PC-3 (cell line): ENCODE results near the gene CTNND2. TPM values are rescaled to one million over a fixed set of nuclear protein-coding genes. Genes with fewer than 3 reads are reported as not detected.
A peak's percentile ranks its signal among the peaks of the same experiment; 100 is the strongest.

Experiments used
- ATAC-seq: fragments of 200-7000 bp; cut with Tn5 transposase; 2 replicates; pipeline ENCODE4 v1.9.1; 2020; ENCODE audit warnings: mild to moderate bottlenecking, moderate library complexity
- BruUV-seq: library from RNA; stranded (reverse); fragments of 400-500 nt; replicated peaks from 2 replicates; lab custom pipeline; 2021; lab: Mats Ljungman, UMichigan
- CTCF ChIA-PET: fragments of 300-600 bp; sonication (Branson Sonifier 250); formaldehyde crosslinking; loops from one replicate; lab custom pipeline; 2022; ENCODE audit warnings: antibody characterized with exemption; lab: Charles Lee
- POLR2A ChIA-PET: fragments of 300-600 bp; sonication (Branson Sonifier 250); formaldehyde crosslinking; loops from one replicate; lab custom pipeline; 2022; ENCODE audit warnings: antibody characterized with exemption; ENCODE audit not compliant: unreplicated experiment; lab: Charles Lee
- DNase-seq: peaks from one replicate; pipeline ENCODE4 v3.0.0-alpha.2; 2015
- H2AFZ ChIP-seq: fragments of 300-600 bp; sonication (generic); 2 replicates; pipeline ENCODE4 v1.6.0; 2016; ENCODE audit warnings: antibody characterized with exemption, low read length
- H3F3A ChIP-seq: fragments of 300-600 bp; sonication (generic); one replicate; pipeline ENCODE4 v1.6.0; 2017; ENCODE audit warnings: antibody characterized with exemption, low read length, control low read depth, mild to moderate bottlenecking; ENCODE audit not compliant: unreplicated experiment
- H3K27ac ChIP-seq: fragments of 300-600 bp; sonication (generic); 2 replicates; pipeline ENCODE4 v1.5.1; 2016; ENCODE audit warnings: mild to moderate bottlenecking, low read length
- H3K27me3 ChIP-seq: fragments of 300-600 bp; sonication (generic); 2 replicates; pipeline ENCODE4 v1.6.1; 2016; ENCODE audit warnings: low read length, mixed read lengths
- H3K36me3 ChIP-seq: fragments of 300-600 bp; sonication (generic); 2 replicates; pipeline ENCODE4 v1.6.1; 2016; ENCODE audit warnings: low read depth, mixed run types, low read length, mixed read lengths
- H3K4me1 ChIP-seq: fragments of 300-600 bp; sonication (generic); 2 replicates; pipeline ENCODE4 v1.5.1; 2016; ENCODE audit warnings: low read length; ENCODE audit not compliant: insufficient read depth
- H3K4me2 ChIP-seq: fragments of 300-600 bp; sonication (generic); 2 replicates; pipeline ENCODE4 v1.6.0; 2016; ENCODE audit warnings: low read length
- H3K4me3 ChIP-seq: fragments of 300-600 bp; sonication (generic); 2 replicates; pipeline ENCODE4 v1.5.1; 2016; ENCODE audit warnings: mild to moderate bottlenecking, low read length, mixed read lengths
- H3K79me2 ChIP-seq: fragments of 300-600 bp; sonication (generic); 2 replicates; pipeline ENCODE4 v1.6.1; 2017; ENCODE audit warnings: low read length, mixed read lengths
- H3K9ac ChIP-seq: fragments of 300-600 bp; sonication (generic); 2 replicates; pipeline ENCODE4 v1.6.0; 2016; ENCODE audit warnings: mild to moderate bottlenecking, low read length
- H3K9me2 ChIP-seq: fragments of 300-600 bp; sonication (generic); replicated peaks from 2 replicates; pipeline ENCODE4 v1.6.1; 2016; ENCODE audit warnings: mixed run types, low read length, mixed read lengths
- H3K9me3 ChIP-seq: fragments of 300-600 bp; sonication (generic); 2 replicates; pipeline ENCODE4 v1.6.1; 2016; ENCODE audit warnings: low read length, mixed read lengths
- H4K20me1 ChIP-seq: fragments of 300-600 bp; sonication (generic); 2 replicates; pipeline ENCODE4 v1.6.1; 2016; ENCODE audit warnings: low read length, mixed read lengths
- EZH2 ChIP-seq: fragments of 300-600 bp; sonication (generic); IDR thresholded peaks from one replicate; pipeline ENCODE4 v1.6.1; 2017; ENCODE audit warnings: antibody characterized with exemption, mild to moderate bottlenecking, low read length; ENCODE audit not compliant: unreplicated experiment
- EZH2phosphoT487 ChIP-seq: fragments of 300-600 bp; sonication (generic); IDR thresholded peaks from 2 replicates; pipeline ENCODE4 v1.6.1; 2018; ENCODE audit warnings: mild to moderate bottlenecking, antibody characterized with exemption, low read length, borderline replicate concordance
- intact Hi-C: fragments of 100-400 bp; cut with micrococcal nuclease; formaldehyde crosslinking; loops from 2 replicates; pipeline ENCODE4 v1.9.0; 2023
- total RNA-seq: library from RNA; depleted of rRNA; stranded (reverse); fragments of >200 nt; gene quantifications from 2 replicates; pipeline ENCODE4 v1.2.3, GENCODE V29; 2014
- TF ChIP-seq, protein P1 (sequence below): fragments of 300-600 bp; sonication (generic); conservative IDR thresholded peaks from 2 replicates; pipeline ENCODE4 v1.5.1; 2017; ENCODE audit warnings: antibody characterized with exemption, low read depth, mild to moderate bottlenecking, low read length

The CTNND2 gene
- total RNA-seq, 1 experiment from 2014 or later, result 1.8 TPM

DNA sequence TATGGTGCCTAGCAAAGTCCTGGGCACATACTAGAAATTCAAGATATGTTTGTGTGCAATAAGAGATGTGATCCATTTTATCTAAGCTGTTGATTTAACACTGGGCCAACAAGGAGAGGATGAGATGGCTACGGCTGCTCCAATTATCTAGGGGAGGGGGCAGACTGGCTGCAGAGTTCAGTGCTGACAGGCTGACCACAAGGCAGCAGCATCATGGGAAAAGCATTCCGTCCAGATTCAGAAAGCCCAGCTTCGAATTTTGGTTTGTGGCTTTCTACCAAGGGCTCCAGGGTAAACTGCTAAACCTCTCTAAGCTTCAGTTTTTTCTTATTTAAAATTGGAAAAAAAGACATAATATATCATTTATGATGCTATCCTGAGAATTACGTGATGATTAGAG, 758.1 kb downstream of the CTNND2 start:
- Histone ChIP-seq H3F3A (no peaks in the 10 kb centered on the region), H2AFZ (no peak overlapping the region), H3K27me3 (no peaks in the 10 kb centered on the region), H3K9me3 (no peaks in the 10 kb centered on the region), H3K79me2 (no peaks in the 10 kb centered on the region), H3K9me2 (no peaks in the 10 kb centered on the region), H3K9ac (no peak overlapping the region), H3K36me3 (no peaks in the 10 kb centered on the region), H4K20me1 (no peaks in the 10 kb centered on the region), H3K27ac (no peak overlapping the region), H3K4me1 (no peaks in the 10 kb centered on the region), H3K4me2 (no peak overlapping the region), H3K4me3 (no peak overlapping the region)
- DNase-seq, result no peak
- CTCF ChIA-PET, result no interaction called here
- ATAC-seq, result no peak
- POLR2A ChIA-PET, result no interaction called here
- TF ChIP-seq EZH2phosphoT487, result no peak
- TF ChIP-seq, protein P1, sequence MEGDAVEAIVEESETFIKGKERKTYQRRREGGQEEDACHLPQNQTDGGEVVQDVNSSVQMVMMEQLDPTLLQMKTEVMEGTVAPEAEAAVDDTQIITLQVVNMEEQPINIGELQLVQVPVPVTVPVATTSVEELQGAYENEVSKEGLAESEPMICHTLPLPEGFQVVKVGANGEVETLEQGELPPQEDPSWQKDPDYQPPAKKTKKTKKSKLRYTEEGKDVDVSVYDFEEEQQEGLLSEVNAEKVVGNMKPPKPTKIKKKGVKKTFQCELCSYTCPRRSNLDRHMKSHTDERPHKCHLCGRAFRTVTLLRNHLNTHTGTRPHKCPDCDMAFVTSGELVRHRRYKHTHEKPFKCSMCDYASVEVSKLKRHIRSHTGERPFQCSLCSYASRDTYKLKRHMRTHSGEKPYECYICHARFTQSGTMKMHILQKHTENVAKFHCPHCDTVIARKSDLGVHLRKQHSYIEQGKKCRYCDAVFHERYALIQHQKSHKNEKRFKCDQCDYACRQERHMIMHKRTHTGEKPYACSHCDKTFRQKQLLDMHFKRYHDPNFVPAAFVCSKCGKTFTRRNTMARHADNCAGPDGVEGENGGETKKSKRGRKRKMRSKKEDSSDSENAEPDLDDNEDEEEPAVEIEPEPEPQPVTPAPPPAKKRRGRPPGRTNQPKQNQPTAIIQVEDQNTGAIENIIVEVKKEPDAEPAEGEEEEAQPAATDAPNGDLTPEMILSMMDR, result no peak
- no peak for TF ChIP-seq EZH2
- no TSS peak for BruUV-seq
- intact Hi-C loops, result no loop called here

DNA sequence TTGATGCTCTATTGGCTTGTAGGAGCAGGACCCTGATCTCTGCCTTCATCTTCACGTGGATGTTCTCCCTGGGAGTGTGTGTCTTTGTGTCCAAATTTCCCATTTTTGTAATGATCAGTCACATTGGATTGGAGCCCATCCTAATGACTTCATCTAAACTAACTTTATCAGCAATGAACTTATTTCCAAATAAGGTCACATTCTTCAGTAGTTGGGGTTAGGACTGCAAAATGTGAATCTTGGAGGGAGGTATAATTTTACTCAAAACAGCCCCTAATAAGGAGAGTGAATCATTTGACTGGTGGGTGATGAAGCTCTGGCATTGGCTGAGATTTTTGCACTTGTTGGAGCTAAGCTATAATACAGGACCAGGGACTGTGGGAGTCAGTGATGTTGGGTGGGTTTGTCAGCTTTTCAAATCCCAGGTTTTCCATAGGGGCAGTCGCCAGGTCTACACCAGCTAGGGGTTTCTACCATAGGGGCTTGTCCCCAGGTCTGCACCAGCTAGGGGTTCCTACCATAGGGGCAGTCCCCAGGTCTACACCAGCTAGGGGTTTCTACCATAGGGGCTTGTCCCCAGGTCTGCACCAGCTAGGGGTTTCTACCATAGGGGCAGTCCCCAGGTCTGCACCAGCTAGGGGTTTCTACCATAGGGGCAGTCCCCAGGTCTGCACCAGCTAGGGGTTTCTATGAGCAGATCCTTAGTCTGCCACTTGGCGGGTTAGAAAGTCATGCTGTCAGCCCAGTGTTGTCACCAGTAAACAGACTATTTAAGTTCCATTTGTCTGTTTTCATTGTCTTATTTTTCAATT, 760.6 kb downstream of the CTNND2 start:
- H3F3A ChIP-seq, result no peaks in the 10 kb centered on the region
- intact Hi-C loops, result no loop called here
- no peaks in the 10 kb centered on the region for H3K9me2 ChIP-seq
- H3K79me2 ChIP-seq, result no peaks in the 10 kb centered on the region
- H2AFZ ChIP-seq, result no peak overlapping the region
- H4K20me1 ChIP-seq, result no peaks in the 10 kb centered on the region
- TF ChIP-seq EZH2 (no peak), EZH2phosphoT487 (no peak)
- TF ChIP-seq, protein P1, result no peak
- ChIA-PET CTCF (no interaction called here), POLR2A (no interaction called here)
- H3K9ac ChIP-seq, result no peak overlapping the region
- H3K4me2 ChIP-seq, result no peak overlapping the region
- no peak for ATAC-seq
- no TSS peak for BruUV-seq
- no peak for DNase-seq
- no peak overlapping the region for H3K4me3 ChIP-seq
- H3K27ac ChIP-seq, result no peak overlapping the region
- no peaks in the 10 kb centered on the region for H3K36me3 ChIP-seq
- H3K27me3 ChIP-seq, result peaks cover 10% of the 10 kb centered on the region; the same call in 1 of the 2 replicates
- H3K4me1 ChIP-seq, result no peaks in the 10 kb centered on the region
- no peaks in the 10 kb centered on the region for H3K9me3 ChIP-seq

GRCh38 chr5:11139217-11139865, 764.9 kb downstream of the CTNND2 start:
- Histone ChIP-seq H3K27me3 (peaks cover 42% of the 10 kb centered on the region), H3K4me2 (no peak overlapping the region), H4K20me1 (no peaks in the 10 kb centered on the region), H3K9me2 (no peaks in the 10 kb centered on the region), H2AFZ (no peak overlapping the region), H3K9ac (no peak overlapping the region), H3K79me2 (no peaks in the 10 kb centered on the region), H3F3A (no peaks in the 10 kb centered on the region), H3K36me3 (no peaks in the 10 kb centered on the region), H3K9me3 (no peaks in the 10 kb centered on the region), H3K27ac (no peak overlapping the region), H3K4me3 (no peak overlapping the region), H3K4me1 (no peaks in the 10 kb centered on the region)
- BruUV-seq, result no TSS peak
- intact Hi-C loops, result no loop called here
- peak; percentile 24 for DNase-seq
- TF ChIP-seq, protein P1, result no peak
- TF ChIP-seq EZH2 (no peak), EZH2phosphoT487 (no peak)
- CTCF ChIA-PET, result no interaction called here
- POLR2A ChIA-PET, result no interaction called here
- ATAC-seq, result no peak
